ENCODE results near the gene LY6G6C. TPM values are rescaled to one million over a fixed set of nuclear protein-coding genes. Genes with fewer than 3 reads are reported as not detected.

The LY6G6C gene
- total RNA-seq, 1 donor from 2014 or later = 0.66 TPM

GRCh38 chr6:31727034-31727716 is 5.6 kb upstream of the LY6G6C start:
- Histone ChIP-seq H3K4me3 (ENCODE audit: insufficient read depth, low read depth, low read length) (no peak overlapping the region), H3K36me3 (ENCODE audit: insufficient read depth, low read length) (peaks cover 21% of the 10 kb centered on the region), H3K27me3 (ENCODE audit: insufficient read depth, low read length) (no peaks in the 10 kb centered on the region), H3K79me2 (ENCODE audit: insufficient read depth, low read length) (peaks cover 15% of the 10 kb centered on the region), H2AFZ (ENCODE audit: low read depth, low read length) (no peak overlapping the region), H3K4me2 (ENCODE audit: low read length) (no peak overlapping the region), H3K4me1 (ENCODE audit: insufficient read depth, low read length) (peaks cover 14% of the 10 kb centered on the region), H3K27ac (ENCODE audit: low read depth, low read length) (no peak overlapping the region), H4K20me1 (ENCODE audit: insufficient read depth, low read length) (peaks cover 36% of the 10 kb centered on the region), H3K9me3 (ENCODE audit: insufficient read depth, low read depth, low read length) (no peaks in the 10 kb centered on the region), H3K9ac (ENCODE audit: low read length) (no peak overlapping the region)
- Mint-ChIP-seq H3K4me3 (ENCODE audit: unreplicated experiment) (peak overlapping the region; percentile 52), H3K36me3 (ENCODE audit: low read depth, unreplicated experiment) (peaks cover 22% of the 10 kb centered on the region), H3K9me3 (ENCODE audit: unreplicated experiment) (no peaks in the 10 kb centered on the region), H3K27me3 (ENCODE audit: low read depth, unreplicated experiment) (no peaks in the 10 kb centered on the region), H3K4me1 (ENCODE audit: low read depth, unreplicated experiment) (peaks cover 13% of the 10 kb centered on the region), H3K27ac (ENCODE audit: unreplicated experiment) (no peak overlapping the region)
- DNase-seq (ENCODE audit: low read depth) (no peak), FAIRE-seq (no peak)
- no peak for TF ChIP-seq CTCF (IDR thresholded peaks at IDR 0.05; ENCODE audit: insufficient read depth, low read depth, low read length)
- TF ChIP-seq EZH2 (IDR thresholded peaks at IDR 0.05; ENCODE audit: insufficient read depth, low read length) = no peak

DNA sequence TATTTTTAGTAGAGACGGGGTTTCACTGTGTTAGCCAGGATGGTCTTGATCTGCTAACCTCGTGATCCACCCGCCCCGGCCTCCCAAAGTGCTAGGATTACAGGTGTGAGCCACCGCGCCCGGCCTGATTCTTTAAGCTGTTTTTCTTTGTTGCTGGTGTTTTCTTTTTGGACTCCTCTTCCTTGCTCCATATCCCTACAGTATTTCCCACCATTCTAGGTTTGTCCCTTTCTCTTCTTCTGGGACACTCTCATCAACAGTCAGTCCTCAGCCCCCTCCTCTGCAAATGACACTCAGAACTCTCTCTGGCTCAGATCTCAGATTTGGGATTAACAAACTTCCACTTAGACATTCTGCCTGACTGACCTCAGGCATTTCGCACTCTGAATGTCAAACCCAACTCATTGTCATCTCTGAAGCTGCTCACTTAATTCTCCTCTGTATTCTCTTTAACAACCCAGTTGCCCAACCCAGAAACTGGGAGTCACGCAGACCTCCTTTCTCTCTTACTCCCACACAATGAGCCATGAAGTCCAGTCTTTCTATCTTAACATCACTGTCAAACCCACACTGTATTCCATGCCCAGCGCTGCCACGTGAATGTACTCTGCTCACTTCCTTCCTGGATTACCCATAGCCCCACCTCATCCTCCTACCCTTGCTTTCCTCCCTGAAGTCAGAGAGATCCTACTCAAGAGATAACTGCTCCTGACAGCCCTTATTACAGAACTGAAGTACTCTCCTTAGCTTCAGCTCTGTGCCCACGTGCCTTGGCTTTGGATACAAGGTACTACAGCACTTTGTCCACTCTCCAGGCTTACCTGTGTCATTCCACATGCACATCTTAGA is 4.2 kb upstream of the LY6G6C start:
- Histone ChIP-seq H3K27ac (ENCODE audit: low read depth, low read length) (no peak overlapping the region), H2AFZ (ENCODE audit: low read depth, low read length) (no peak overlapping the region), H3K79me2 (ENCODE audit: insufficient read depth, low read length) (peaks cover 12% of the 10 kb centered on the region), H3K4me1 (ENCODE audit: insufficient read depth, low read length) (peaks cover 13% of the 10 kb centered on the region), H3K4me3 (ENCODE audit: insufficient read depth, low read depth, low read length) (no peak overlapping the region), H3K36me3 (ENCODE audit: insufficient read depth, low read length) (peaks cover 7% of the 10 kb centered on the region), H4K20me1 (ENCODE audit: insufficient read depth, low read length) (peaks cover 26% of the 10 kb centered on the region), H3K27me3 (ENCODE audit: insufficient read depth, low read length) (no peaks in the 10 kb centered on the region), H3K4me2 (ENCODE audit: low read length) (no peak overlapping the region), H3K9ac (ENCODE audit: low read length) (no peak overlapping the region), H3K9me3 (ENCODE audit: insufficient read depth, low read depth, low read length) (no peaks in the 10 kb centered on the region)
- H3K9me3 Mint-ChIP-seq (ENCODE audit: unreplicated experiment) = peaks cover 3% of the 10 kb centered on the region
- peaks cover 23% of the 10 kb centered on the region for H3K36me3 Mint-ChIP-seq (ENCODE audit: low read depth, unreplicated experiment)
- H3K27ac Mint-ChIP-seq (ENCODE audit: unreplicated experiment) = no peak overlapping the region
- peaks cover 8% of the 10 kb centered on the region for H3K27me3 Mint-ChIP-seq (ENCODE audit: low read depth, unreplicated experiment)
- DNase-seq (ENCODE audit: low read depth) (no peak), FAIRE-seq (no peak)
- H3K4me3 Mint-ChIP-seq (ENCODE audit: unreplicated experiment) = peak overlapping the region; percentile 2
- TF ChIP-seq EZH2 (IDR thresholded peaks at IDR 0.05; ENCODE audit: insufficient read depth, low read length) = no peak
- TF ChIP-seq CTCF (IDR thresholded peaks at IDR 0.05; ENCODE audit: insufficient read depth, low read depth, low read length) = no peak
- peaks cover 5% of the 10 kb centered on the region for H3K4me1 Mint-ChIP-seq (ENCODE audit: low read depth, unreplicated experiment)

All from astrocyte (in vitro differentiated cells and primary cell).